H9 (cell line): Measurements from ENCODE around the gene CLEC16A. TPM values are rescaled to one million over a fixed set of nuclear protein-coding genes. Genes with fewer than 3 reads are reported as not detected.
A peak's percentile ranks its signal among the peaks of the same experiment; 100 is the strongest.

Experiments
- DNase-seq: peaks from one replicate; pipeline ENCODE4 v3.0.0-alpha.2; 2017
- H2AFZ ChIP-seq: one replicate; pipeline ENCODE4 v1.6.1; 2013; ENCODE audit warnings: mild to moderate bottlenecking, low read length, control low read depth, moderate library complexity
- H2AK5ac ChIP-seq: 2 replicates; pipeline ENCODE4 v1.6.1; 2013; ENCODE audit warnings: low read length, control low read depth, mixed read lengths; ENCODE audit not compliant: insufficient read length
- H2BK120ac ChIP-seq: one replicate; pipeline ENCODE4 v1.6.1; 2013; ENCODE audit warnings: low read depth, mild to moderate bottlenecking, low read length, control low read depth, inconsistent platforms; ENCODE audit not compliant: poor library complexity, severe bottlenecking
- H2BK12ac ChIP-seq: 2 replicates; pipeline ENCODE4 v1.6.1; 2013; ENCODE audit warnings: low read length, control low read depth, mixed read lengths, low read depth; ENCODE audit not compliant: insufficient read length
- H2BK15ac ChIP-seq: 2 replicates; pipeline ENCODE4 v1.6.1; 2013; ENCODE audit warnings: low read depth, low read length, control low read depth
- H2BK20ac ChIP-seq: one replicate; pipeline ENCODE4 v1.6.1; 2013; ENCODE audit warnings: low read depth, mild to moderate bottlenecking, low read length, control low read depth, inconsistent platforms; ENCODE audit not compliant: poor library complexity, severe bottlenecking
- H2BK5ac ChIP-seq: 2 replicates; pipeline ENCODE4 v1.6.1; 2013; ENCODE audit warnings: low read length, control low read depth, mixed read lengths; ENCODE audit not compliant: insufficient read length
- H3K14ac ChIP-seq: 2 replicates; pipeline ENCODE4 v1.6.1; 2013; ENCODE audit warnings: low read length, control low read depth; ENCODE audit not compliant: insufficient read depth
- H3K18ac ChIP-seq: 2 replicates; pipeline ENCODE4 v1.6.1; 2013; ENCODE audit warnings: low read depth, mild to moderate bottlenecking, mixed read lengths, low read length, control low read depth; ENCODE audit not compliant: insufficient read length
- H3K23ac ChIP-seq: 2 replicates; pipeline ENCODE4 v1.6.1; 2013; ENCODE audit warnings: low read length, control low read depth, mixed read lengths, low read depth; ENCODE audit not compliant: insufficient read length
- H3K23me2 ChIP-seq: 2 replicates; pipeline ENCODE4 v1.6.1; 2013; ENCODE audit warnings: low read depth, mild to moderate bottlenecking, mixed read lengths, low read length, control low read depth; ENCODE audit not compliant: insufficient read length, poor library complexity, severe bottlenecking
- H3K27ac ChIP-seq: 2 replicates; pipeline ENCODE4 v1.5.1; 2013; ENCODE audit warnings: low read length, control low read depth, mixed read lengths, low read depth; ENCODE audit not compliant: insufficient read length
- H3K27me3 ChIP-seq: 2 replicates; pipeline ENCODE4 v1.6.1; 2013; ENCODE audit warnings: low read length, control low read depth, inconsistent platforms; ENCODE audit not compliant: insufficient read depth
- H3K4ac ChIP-seq: 2 replicates; pipeline ENCODE4 v1.6.1; 2013; ENCODE audit warnings: low read depth, mild to moderate bottlenecking, control low read depth, inconsistent platforms, low read length, moderate library complexity
- H3K4me1 ChIP-seq: 2 replicates; pipeline ENCODE4 v1.6.1; 2013; ENCODE audit warnings: low read length, control low read depth, inconsistent platforms; ENCODE audit not compliant: insufficient read depth
- H3K4me2 ChIP-seq: 2 replicates; pipeline ENCODE4 v1.6.1; 2013; ENCODE audit warnings: low read length, control low read depth, mixed read lengths; ENCODE audit not compliant: insufficient read length, insufficient read depth
- H3K56ac ChIP-seq: 2 replicates; pipeline ENCODE4 v1.6.1; 2013; ENCODE audit warnings: low read depth, mild to moderate bottlenecking, mixed read lengths, low read length, control low read depth; ENCODE audit not compliant: insufficient read length
- H3K79me1 ChIP-seq: 2 replicates; pipeline ENCODE4 v1.6.1; 2013; ENCODE audit warnings: low read depth, mild to moderate bottlenecking, moderate library complexity, low read length, control low read depth, inconsistent platforms; ENCODE audit not compliant: insufficient read depth, poor library complexity, severe bottlenecking
- H3K79me2 ChIP-seq: 2 replicates; pipeline ENCODE4 v1.6.1; 2013; ENCODE audit warnings: low read length, control low read depth, inconsistent platforms; ENCODE audit not compliant: insufficient read depth
- H3K9ac ChIP-seq: 2 replicates; pipeline ENCODE4 v1.6.1; 2013; ENCODE audit warnings: low read length, control low read depth, mixed read lengths; ENCODE audit not compliant: insufficient read length; ENCODE audit errors: extremely low read depth
- H3K9me3 ChIP-seq: one replicate; pipeline ENCODE4 v1.6.1; 2013; ENCODE audit warnings: low read depth, low read length, inconsistent platforms; ENCODE audit not compliant: control insufficient read depth
- H3T11ph ChIP-seq: one replicate; pipeline ENCODE4 v1.6.1; 2013; ENCODE audit warnings: mild to moderate bottlenecking, low read length, control low read depth, inconsistent platforms
- H4K20me1 ChIP-seq: one replicate; pipeline ENCODE4 v1.6.1; 2013; ENCODE audit not compliant: control insufficient read depth, insufficient read length, insufficient read depth
- H4K5ac ChIP-seq: 2 replicates; pipeline ENCODE4 v1.6.1; 2013; ENCODE audit warnings: low read depth, mild to moderate bottlenecking, mixed read lengths, low read length, control low read depth; ENCODE audit not compliant: insufficient read length
- H4K8ac ChIP-seq: replicated peaks from 2 replicates; pipeline ENCODE4 v1.6.1; 2013; ENCODE audit warnings: low read length, control low read depth, mixed read lengths, low read depth; ENCODE audit not compliant: insufficient read length
- H4K91ac ChIP-seq: 2 replicates; pipeline ENCODE4 v1.6.1; 2013; ENCODE audit warnings: low read depth, mild to moderate bottlenecking, moderate library complexity, mixed read lengths, low read length, control low read depth; ENCODE audit not compliant: insufficient read length
- H3K27ac Mint-ChIP-seq, 3 experiments: 2 replicates in 2 of 3; 3 replicates in 1 of 3; pipeline ENCODE4 v1.8.0; 2020 to 2021; ENCODE audit warnings: mixed read lengths in 3 of 3, mild to moderate bottlenecking in 1 of 3, moderate library complexity in 1 of 3
- H3K27me3 Mint-ChIP-seq: 2 replicates; pipeline ENCODE4 v1.8.0; 2021; ENCODE audit warnings: low read depth, mild to moderate bottlenecking, moderate library complexity, mixed read lengths
- H3K36me3 Mint-ChIP-seq, 3 experiments: 2 replicates in 2 of 3; 3 replicates in 1 of 3; pipeline ENCODE4 v1.8.0; 2020 to 2021; ENCODE audit warnings: low read depth in 3 of 3, mixed read lengths in 3 of 3; ENCODE audit not compliant: insufficient read depth in 1 of 3
- H3K4me1 Mint-ChIP-seq, 2 experiments: 2 replicates each; pipeline ENCODE4 v1.8.0; 2020; ENCODE audit warnings: mixed read lengths in 2 of 2
- H3K4me3 Mint-ChIP-seq, 2 experiments: 2 replicates in 1 of 2; 3 replicates in 1 of 2; pipeline ENCODE4 v1.8.0; 2020 to 2021; ENCODE audit warnings: mild to moderate bottlenecking in 2 of 2, mixed read lengths in 2 of 2, moderate library complexity in 1 of 2
- H3K9me3 Mint-ChIP-seq, 2 experiments: 2 replicates in 1 of 2; 3 replicates in 1 of 2; pipeline ENCODE4 v1.8.0; 2020; ENCODE audit warnings: mild to moderate bottlenecking in 2 of 2, mixed read lengths in 2 of 2, moderate library complexity in 1 of 2
- CTCF ChIP-seq: fragments of 200-600 bp; sonication (generic); conservative IDR thresholded peaks from 3 replicates; pipeline ENCODE4 v1.8.0; 2021; ENCODE audit warnings: antibody characterized with exemption, mild to moderate bottlenecking
- WGBS: extraction: QIAGEN DNeasy Blood & Tissue Kit; methylation state at CpG from one replicate; pipeline ENCODE4 v1.1.7; 2013; ENCODE audit warnings: missing lambda C conversion rate, low lambda C conversion rate, mixed read lengths; ENCODE audit not compliant: insufficient read length; ENCODE audit errors: extremely low coverage; 5-methylcytosine and 5-hydroxymethylcytosine counted together
- total RNA-seq: library from RNA; stranded (reverse); gene quantifications from 2 replicates; pipeline ENCODE4 v1.2.1, GENCODE V29; 2021

Gene CLEC16A
- total RNA-seq, 1 experiment from 2014 or later = 15.2 TPM

DNA sequence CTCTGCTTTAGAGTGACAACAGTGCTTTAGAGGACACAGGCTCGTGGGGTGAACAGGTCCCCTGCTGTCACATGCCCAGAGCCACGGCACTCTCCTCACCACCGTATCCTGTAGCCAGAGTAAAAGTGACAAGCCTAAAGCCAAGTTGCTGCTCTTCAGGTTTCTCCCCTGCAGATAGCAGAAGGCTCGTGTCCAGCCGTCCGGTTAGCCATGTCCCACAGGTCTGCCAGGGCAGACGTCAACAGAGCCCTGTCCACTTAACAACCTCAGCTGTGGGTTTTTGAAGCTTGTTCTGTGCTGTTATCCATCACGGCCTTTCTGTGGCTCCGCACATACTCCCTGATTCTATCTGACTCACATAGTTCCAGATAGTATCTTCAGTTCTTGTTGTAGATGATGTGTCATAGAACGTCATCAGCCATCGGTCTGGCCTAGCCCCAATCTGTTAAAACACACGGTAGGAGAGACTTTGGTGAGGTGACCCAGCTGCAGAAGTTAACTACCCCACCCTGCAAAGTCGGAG is 211.0 kb downstream of the CLEC16A start:
- Histone ChIP-seq H2BK5ac (no peak overlapping the region), H2BK12ac (no peak overlapping the region), H3K4me1 (no peaks in the 10 kb centered on the region), H3K27me3 (no peaks in the 10 kb centered on the region), H4K91ac (no peak overlapping the region), H3K79me1 (no peaks in the 10 kb centered on the region), H3K4ac (no peak overlapping the region), H2BK20ac (no peak overlapping the region), H4K8ac (no peak overlapping the region), H2BK120ac (no peak overlapping the region), H3K23ac (no peak overlapping the region), H2AFZ (no peak overlapping the region), H3K56ac (no peak overlapping the region), H3K9me3 (no peaks in the 10 kb centered on the region), H3K4me2 (no peak overlapping the region), H3K23me2 (no peaks in the 10 kb centered on the region), H3K14ac (no peak overlapping the region; the same call in 1 of the 2 replicates), H2BK15ac (no peak overlapping the region), H3T11ph (no peak overlapping the region), H2AK5ac (no peak overlapping the region), H4K5ac (no peak overlapping the region), H4K20me1 (no peaks in the 10 kb centered on the region), H3K27ac (no peak overlapping the region), H3K18ac (no peak overlapping the region), H3K79me2 (no peaks in the 10 kb centered on the region), H3K9ac (no peak overlapping the region)
- H3K27me3 Mint-ChIP-seq = no peaks in the 10 kb centered on the region
- H3K36me3 Mint-ChIP-seq = peaks cover 0 to 1% (median 0%) of the 10 kb centered on the region in 3 experiments; a peak in 2 of 7 replicates
- no peak for TF ChIP-seq CTCF
- no peak for DNase-seq
- H3K4me1 Mint-ChIP-seq = peaks cover 7% of the 10 kb centered on the region in 2 experiments; a peak in 2 of 4 replicates
- H3K9me3 Mint-ChIP-seq = no peaks in the 10 kb centered on the region
- 0 out of 7 replicates have a peak overlapping the region, but pooled peaks of 1 of the 3 experiments have one; percentile 31 for H3K27ac Mint-ChIP-seq
- no CpG with 5 or more reads among the region's 13 CpGs for WGBS
- no peak overlapping the region for H3K4me3 Mint-ChIP-seq
